ENCODE data around the gene CHAF1B.

- TF ChIP-seq CTCF (IDR thresholded peaks at IDR 0.05 in 2 of 3, conservative IDR thresholded peaks at IDR 0.05 in 1 of 3; ENCODE audit: insufficient read depth in 2 of 3, low read depth in 1 of 3, low read length in 3 of 3): no peak
- TF ChIP-seq MYC (IDR thresholded peaks at IDR 0.05; ENCODE audit: low read depth, low read length): peak; percentile 65
- TF ChIP-seq MYC (CRISPR knock-in tag; IDR thresholded peaks at IDR 0.05; ENCODE audit: borderline replicate concordance, low read depth): no peak
- TF ChIP-seq FOSL1 (tag; conservative IDR thresholded peaks at IDR 0.05): no peak
- no peak for TF ChIP-seq CHD4 (IDR thresholded peaks at IDR 0.05; ENCODE audit: insufficient read depth, insufficient replicate concordance, low read depth, low read length, poor library complexity, severe bottlenecking)
- TF ChIP-seq SMC3 (conservative IDR thresholded peaks at IDR 0.05; ENCODE audit: insufficient read depth, low read depth, low read length): no peak
- TF ChIP-seq ZNF197 (CRISPR knock-in tag; IDR thresholded peaks at IDR 0.05; ENCODE audit: low read depth): no peak
- peak; percentile 68 for TF ChIP-seq POLR2A (conservative IDR thresholded peaks at IDR 0.05)
- TF ChIP-seq E2F5 (CRISPR knock-in tag; IDR thresholded peaks at IDR 0.05): no peak
- TF ChIP-seq VEZF1 (CRISPR knock-in tag; IDR thresholded peaks at IDR 0.05): peak; percentile 51; the same call in 1 of the 2 replicates
Measured at GRCh38 chr21:36385233-36386030, at the start of gene CHAF1B.
